Ovary (tissue), 3 donors: Measurements from ENCODE around the gene BCL2L15.

Source experiments
- CTCF ChIP-seq, 3 donors: fragments of 450-650 bp in 2 of 3; fragments of 200-600 bp in 1 of 3; IDR thresholded peaks; one replicate each; pipeline versions ENCODE4 v1.5.1 to v1.8.0; 2016 to 2022; ENCODE audit warnings: antibody characterized with exemption in 3 of 3, mild to moderate bottlenecking in 1 of 3
- EP300 ChIP-seq: sonication (generic); formaldehyde crosslinking; IDR thresholded peaks from one replicate; pipeline ENCODE4 v1.6.1; 2017; ENCODE audit warnings: antibody characterized with exemption
- POLR2A ChIP-seq: fragments of 450-650 bp; IDR thresholded peaks from one replicate; pipeline ENCODE4 v1.6.1; 2017; ENCODE audit warnings: antibody characterized with exemption, mild to moderate bottlenecking, moderate library complexity
- donor health status: DM: no; HTN: no; CAD: no.

GRCh38 chr1:113854234-113854633, 33.1 kb downstream of the BCL2L15 start:
- TF ChIP-seq CTCF (IDR thresholded peaks at IDR 0.05) (no peak), EP300 (no peak), POLR2A (no peak)
